ENCODE data around the gene C11orf24.

The C11orf24 gene

GRCh38 chr11:68271781-68272608, at the start of gene C11orf24:
Gene C11orf24, minus strand, starts transcription at chr11:68271973. Its CDS starts 8,206 bp downstream, at chr11:68263767.
- peak; percentile 77 to 92 (median 86) for DNase-seq (ENCODE audit: low read depth in 2 of 3, low spot score in 2 of 3)

DNA sequence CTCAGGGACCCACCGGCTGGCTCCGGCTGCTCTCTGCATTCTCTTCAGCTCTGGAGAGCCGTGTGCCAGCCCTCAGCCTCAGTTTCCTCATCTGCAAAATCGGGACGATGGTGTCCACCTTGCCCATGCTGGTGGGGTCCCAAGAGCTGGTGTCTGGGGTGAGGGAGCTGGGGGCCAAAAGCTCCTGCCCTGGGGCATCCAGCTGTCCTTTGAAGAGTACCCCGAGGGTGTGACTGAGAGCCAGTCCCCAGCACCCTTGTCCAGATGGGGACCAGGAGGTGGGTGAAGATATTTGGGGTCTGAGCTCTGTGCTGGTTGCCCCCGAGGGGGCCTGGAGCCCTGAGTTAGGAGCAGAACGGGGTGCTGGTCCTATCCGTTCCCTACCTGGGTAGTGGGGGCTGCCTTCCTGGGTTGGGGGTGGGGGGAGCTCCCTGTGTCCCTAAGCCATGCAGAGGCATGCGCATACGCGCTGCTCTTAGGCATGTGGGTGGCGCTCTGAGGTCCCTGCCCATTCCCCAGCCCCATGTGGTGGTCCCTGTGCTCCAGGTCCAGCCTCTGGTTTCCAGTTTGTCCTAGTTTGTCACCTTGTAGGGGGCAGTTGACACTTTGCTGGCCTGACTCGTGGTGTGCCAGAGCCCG, 45.5 kb upstream of the C11orf24 start:
- DNase-seq (ENCODE audit: low read depth in 2 of 3, low spot score in 2 of 3), result no peak

DNA sequence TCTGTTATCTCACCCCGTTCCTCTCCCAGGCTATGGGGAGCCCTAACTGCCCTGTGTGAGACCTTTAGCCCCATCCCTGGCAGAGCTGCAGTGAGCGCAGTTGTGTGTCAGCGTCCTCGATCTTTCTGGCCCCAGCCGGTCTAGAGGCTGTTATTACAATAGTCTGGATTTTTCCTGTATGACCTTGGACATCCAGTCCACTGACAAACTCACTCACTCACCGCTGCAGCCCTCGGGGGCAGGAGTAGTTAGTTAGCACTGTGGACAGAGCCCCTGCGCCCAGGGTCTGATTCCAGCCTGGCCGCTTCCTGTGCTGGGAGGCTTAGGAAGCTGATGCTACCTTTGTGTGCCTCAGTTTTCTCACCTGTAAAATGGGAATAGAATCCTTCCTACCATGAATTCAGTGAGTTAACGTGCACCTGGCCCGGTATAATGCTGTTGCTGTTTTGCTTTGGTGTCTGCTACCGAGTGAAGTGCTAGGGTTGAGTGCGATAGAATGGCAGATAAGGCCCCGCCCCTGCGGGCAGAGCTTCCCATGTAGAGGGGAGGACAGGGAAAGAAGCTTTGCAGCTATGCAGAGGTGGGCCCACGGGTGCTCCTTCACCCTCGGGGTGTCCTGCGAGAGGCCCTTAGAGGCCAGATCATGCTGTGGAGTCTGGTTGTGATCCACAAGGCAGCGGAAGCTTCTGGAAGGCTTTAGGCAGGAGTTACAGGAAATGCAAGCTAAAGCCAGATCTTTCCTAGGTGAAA, 43.6 kb upstream of the C11orf24 start:
- no peak for DNase-seq (ENCODE audit: low read depth in 2 of 3, low spot score in 2 of 3)

- no peak for DNase-seq (ENCODE audit: low read depth in 2 of 3, low spot score in 2 of 3)
Measured at GRCh38 chr11:68314203-68315170, 42.7 kb upstream of the C11orf24 start.

GRCh38 chr11:68313574-68314202, 41.9 kb upstream of the C11orf24 start:
- DNase-seq (ENCODE audit: low read depth in 2 of 3, low spot score in 2 of 3), result no peak

GRCh38 chr11:68312780-68313573, 41.2 kb upstream of the C11orf24 start:
- no peak for DNase-seq (ENCODE audit: low read depth in 2 of 3, low spot score in 2 of 3)

DNA sequence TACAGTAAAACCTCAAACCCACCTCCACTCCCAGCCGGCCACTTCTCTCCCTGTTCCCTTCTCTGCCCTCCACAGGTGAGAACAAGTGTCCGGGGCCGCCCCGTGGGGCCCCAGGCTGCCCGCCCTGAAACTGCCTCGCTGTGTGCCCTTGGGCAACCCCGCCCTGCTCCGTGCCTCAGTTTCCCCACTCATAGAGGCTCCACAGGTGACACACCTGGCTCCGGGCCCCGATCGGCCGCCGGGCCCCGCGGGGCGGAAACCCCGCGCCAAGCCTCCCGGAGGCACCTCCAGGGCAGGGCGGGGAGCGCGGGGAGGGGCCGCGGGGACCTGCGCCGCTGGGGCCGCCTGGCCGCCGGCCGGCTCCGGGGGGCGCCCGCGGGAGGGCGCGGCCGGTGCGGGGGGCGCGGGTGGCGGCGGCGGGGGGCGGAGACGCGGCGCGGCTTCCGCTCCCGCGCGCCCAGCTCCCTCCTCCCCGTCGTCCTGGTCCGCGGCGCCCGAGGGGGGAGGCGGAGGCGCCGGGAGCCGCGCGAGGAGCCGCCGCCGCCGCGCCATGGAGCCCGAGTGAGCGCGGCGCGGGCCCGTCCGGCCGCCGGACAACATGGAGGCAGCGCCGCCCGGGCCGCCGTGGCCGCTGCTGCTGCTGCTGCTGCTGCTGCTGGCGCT, 40.5 kb upstream of the C11orf24 start, which contains the start of gene LRP5:
Gene LRP5 (plus strand): TSS at position 475 of the 663 bp plus-strand sequence. CDS start 124 bp downstream, at position 599.
- DNase-seq (ENCODE audit: low read depth in 2 of 3, low spot score in 2 of 3), result no peak

GRCh38 chr11:68311160-68312116, 39.7 kb upstream of the C11orf24 start:
- no peak for DNase-seq (ENCODE audit: low read depth in 2 of 3, low spot score in 2 of 3)

DNA sequence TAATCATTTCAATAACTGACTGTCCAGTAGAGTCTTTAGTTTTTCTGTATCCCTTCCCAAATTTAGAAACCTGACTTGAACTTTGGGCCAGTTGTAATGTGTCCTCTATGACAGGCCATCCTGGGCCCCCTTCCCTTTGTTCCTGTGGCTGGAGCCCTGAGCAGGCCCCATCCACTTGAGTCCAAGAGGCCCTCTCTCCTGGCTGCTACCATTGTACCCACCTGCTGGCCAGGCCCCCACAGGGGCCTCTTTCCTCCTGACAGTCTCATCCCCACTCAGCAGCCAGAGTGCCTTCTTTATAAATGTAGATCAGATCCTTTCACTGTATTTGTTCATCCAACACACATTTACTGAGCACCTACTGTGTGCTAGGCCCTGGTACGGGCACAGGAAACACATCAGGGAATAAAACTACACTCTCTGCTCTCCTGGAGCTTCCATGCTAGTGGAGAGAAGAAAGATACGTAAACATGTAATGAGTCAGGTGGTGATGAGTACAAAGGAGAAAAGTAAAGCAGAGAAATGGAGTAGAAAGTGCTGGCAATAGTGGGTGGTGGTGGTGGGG, 37.9 kb upstream of the C11orf24 start:
- no peak for DNase-seq (ENCODE audit: low read depth in 2 of 3, low spot score in 2 of 3)

- DNase-seq (ENCODE audit: low read depth in 2 of 3, low spot score in 2 of 3), result no peak
Measured at GRCh38 chr11:68308068-68308467, 36.3 kb upstream of the C11orf24 start.

DNA sequence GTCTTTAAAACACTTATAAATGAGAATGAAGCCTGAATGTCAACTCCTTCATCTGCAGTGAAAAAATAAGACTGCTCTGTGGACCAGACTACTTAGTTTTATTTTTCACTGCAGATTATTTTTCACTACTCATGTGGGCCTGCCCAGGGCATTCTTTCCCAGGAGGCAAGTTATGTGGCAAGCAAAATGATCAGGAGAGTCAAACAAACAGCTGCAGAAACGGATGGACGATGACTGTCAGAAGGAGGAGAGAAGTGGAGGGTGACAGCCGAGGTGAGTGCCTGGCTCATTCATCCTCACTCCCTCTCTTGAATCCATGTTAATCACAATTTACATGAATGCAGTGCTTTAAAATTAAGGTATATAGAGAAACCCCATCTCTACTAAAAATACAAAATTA, 34.9 kb upstream of the C11orf24 start:
- no peak for DNase-seq (ENCODE audit: low read depth in 2 of 3, low spot score in 2 of 3)

GRCh38 chr11:68303982-68304780, 32.4 kb upstream of the C11orf24 start:
- no peak for DNase-seq (ENCODE audit: low read depth in 2 of 3, low spot score in 2 of 3)

DNA sequence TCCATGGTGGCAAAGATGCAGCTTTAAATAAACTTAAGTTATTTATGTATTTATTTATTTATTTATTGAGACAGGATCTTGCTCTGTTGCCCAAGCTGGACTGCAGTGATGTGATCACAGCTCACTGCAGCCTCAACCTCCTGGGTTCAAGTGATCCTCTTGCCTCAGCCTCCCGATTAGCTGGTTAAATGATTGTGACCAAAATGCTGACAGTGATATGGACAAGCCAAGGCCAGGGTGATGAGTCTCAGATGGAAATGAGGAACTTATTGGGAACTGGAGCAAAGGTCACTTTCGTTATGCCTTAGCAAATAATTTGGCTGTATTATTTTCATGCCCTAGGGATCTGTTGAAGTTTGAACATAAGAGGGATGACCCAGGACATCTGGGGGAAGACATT, 31.3 kb upstream of the C11orf24 start:
- DNase-seq (ENCODE audit: low read depth in 2 of 3, low spot score in 2 of 3), result no peak

DNA sequence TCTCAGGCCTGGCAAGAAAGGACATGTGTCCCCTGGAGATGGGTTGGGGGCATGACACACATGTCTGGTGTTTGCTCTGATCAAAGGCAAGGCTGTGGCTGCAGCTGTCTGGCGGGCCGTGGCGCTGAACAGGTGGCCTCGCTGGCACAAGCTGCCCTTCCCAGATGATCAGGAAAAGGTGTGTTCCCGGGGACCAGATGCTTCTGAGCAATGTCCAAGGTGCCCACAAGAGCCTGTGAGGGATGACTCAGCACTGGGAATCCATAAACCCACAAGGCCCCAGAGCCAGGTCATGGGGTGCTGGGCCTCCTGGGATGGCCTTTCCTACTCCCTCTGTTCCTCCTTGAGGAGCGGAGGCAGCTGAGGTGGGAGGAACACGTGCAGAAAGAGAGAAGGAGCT, 30.9 kb upstream of the C11orf24 start:
- no peak for DNase-seq (ENCODE audit: low read depth in 2 of 3, low spot score in 2 of 3)

- DNase-seq (ENCODE audit: low read depth in 2 of 3, low spot score in 2 of 3), result no peak
Measured at GRCh38 chr11:68302256-68302655, 30.5 kb upstream of the C11orf24 start.

DNA sequence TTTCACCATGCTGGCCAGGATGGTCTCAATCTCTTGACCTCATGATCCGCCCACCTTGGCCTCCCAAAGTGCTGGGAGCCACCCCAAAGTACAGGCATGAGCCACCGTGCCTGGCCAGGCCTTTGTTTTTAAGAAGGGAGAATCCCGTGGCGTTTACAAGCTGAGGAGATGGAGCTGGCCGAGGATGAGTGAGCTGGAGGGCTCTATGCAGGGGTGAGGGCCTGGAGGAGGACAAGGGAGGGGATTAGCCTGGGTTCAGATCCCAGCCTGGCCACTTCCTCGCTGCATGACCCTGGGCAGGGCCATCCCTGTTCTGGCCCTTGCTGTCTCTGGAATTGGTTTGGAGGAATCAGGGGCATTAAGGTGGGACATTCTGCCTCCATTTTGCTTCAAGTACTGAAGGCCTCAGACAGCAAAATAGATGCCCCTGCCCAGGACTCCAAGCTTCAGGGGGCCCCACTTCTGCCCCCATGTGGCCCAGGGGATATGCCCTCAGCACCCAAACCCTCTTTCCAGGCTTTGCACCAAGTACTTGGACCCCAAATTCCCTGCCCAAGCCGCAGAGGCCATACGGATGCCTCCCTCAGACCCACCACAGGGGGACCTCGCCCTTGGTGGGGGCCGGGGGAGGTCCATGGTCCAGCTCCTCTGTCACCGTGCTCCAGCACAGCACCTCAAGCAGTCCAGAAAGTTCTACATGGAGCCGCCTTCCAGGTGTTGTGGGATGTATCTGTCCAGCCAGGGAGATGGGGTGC, 28.5 kb upstream of the C11orf24 start:
- no peak for DNase-seq (ENCODE audit: low read depth in 2 of 3, low spot score in 2 of 3)

All from activated CD8-positive, alpha-beta memory T cell treated with anti-CD3 and anti-CD28 coated beads for 48 hours (primary cell).